ENCODE results near the gene RNF150.
"Not testable (repeated sequence)": the region's sequence is repeated elsewhere in the genome, so short reads cannot be mapped to it uniquely, and the experiment has no call there.

Gene RNF150

GRCh38 chr4:140858897-140859296 lies 274.4 kb downstream of the RNF150 start:
- no peak for FAIRE-seq

DNA sequence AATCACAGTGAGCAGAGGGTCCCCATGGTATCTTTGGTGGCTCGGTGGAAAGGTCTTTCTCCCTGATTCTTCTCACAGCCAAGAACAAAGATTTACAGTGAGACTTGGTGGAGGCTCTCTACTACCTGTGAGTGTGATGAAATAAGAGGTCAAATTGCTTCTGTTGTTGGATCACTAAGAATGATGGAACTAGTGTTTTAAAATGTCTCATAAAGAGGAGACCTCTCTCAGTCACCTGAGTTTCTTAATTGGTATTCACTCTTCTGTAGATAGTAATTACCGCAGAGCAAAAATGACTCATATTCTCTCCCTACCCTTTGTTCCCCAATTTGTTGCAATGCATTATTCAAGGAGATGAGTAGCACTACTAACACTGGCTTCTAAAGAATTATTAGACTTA lies 276.2 kb downstream of the RNF150 start:
- FAIRE-seq = no peak

GRCh38 chr4:140856621-140857062 lies 276.6 kb downstream of the RNF150 start:
- FAIRE-seq = no peak

DNA sequence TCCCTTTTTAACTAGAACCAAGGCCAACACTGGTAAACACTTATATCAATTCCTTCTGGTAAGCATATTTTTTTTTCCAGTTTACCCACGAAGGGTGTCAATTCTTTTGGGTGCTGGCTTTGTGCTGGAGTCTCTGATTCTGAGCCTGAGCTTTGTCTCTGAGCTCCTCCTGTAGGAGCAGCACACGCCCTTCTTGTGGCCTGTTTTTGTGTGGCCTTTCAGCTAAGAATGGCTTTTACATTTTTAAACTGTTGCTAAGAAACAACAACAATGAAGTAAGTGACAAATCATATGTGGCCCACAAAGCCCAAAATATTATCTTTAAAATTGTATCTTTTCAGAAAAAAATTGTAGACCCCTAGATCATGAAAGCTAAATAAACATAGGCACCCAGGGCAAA lies 279.1 kb downstream of the RNF150 start:
- FAIRE-seq = no peak

DNA sequence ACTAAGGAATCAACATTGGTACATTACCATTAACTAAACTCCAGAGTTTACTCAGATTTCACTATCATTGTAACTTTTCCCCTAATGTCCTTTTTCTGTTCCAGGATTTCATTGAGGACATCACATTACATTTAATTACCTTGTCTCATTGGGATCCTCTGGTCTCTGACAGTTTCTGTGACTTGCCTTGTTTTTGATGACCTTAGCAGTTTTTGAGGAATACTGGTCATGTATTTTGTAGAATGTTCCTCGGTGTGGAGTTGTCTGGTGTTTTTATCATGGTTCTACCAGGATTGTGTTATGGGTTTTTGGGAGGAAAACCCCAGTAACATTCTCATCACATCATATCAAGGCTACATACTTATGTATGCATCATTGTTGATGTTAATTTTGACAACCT lies 281.5 kb downstream of the RNF150 start:
- no peak for FAIRE-seq

DNA sequence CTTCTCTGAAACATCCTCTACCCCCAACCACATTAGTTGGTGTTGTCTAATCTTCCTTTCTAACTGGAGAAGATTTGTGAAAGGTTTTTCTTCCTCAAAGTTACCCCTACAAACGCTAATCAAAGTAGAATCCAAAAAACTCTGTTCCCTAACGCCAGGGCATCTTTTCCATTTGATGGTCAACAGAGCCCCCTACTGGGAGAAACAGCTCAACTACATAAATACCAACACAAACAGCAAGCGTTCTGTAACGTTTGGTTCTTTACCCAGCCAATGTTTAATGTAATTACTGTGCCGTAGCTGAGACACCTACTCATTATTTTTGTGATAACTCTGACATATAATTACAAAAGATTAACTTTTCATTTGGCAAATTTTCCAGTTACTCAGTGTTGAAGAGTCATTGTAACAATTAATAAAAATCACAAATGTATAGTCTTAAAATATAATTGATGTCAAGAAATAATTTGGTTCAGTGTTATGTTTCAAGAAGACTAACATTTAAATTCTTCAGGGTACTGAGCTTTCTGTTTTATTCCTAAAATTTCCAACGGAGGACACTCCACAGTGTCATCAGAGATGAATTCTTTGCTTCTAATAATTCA lies 282.1 kb downstream of the RNF150 start:
- FAIRE-seq = peak; percentile 92

- no peak for FAIRE-seq
These were observed 283.7 kb downstream of the RNF150 start for GRCh38 chr4:140849526-140849925.

DNA sequence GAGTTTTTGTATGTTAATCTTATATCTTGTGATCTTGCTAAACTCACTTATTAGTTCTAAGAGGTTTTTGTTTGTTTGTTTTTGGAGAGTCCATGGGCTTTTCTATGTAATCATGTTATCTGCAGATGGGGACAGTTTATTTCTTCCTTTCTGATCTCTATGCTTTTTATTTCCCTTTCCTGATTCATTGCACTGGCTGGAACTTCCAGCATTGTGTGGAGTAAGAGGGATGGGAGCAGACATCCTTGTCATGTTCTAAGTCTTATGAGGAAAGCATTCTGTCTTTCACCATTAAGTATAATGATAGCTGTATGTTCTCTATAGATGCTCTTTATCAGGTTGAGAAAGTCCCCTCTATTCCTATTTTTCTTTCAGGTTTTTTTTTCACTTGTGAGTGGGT lies 286.5 kb downstream of the RNF150 start:
- no peak for FAIRE-seq

GRCh38 chr4:140844061-140844460 lies 289.2 kb downstream of the RNF150 start:
- FAIRE-seq = no peak

GRCh38 chr4:140841186-140841585 lies 292.1 kb downstream of the RNF150 start:
- FAIRE-seq = no peak

DNA sequence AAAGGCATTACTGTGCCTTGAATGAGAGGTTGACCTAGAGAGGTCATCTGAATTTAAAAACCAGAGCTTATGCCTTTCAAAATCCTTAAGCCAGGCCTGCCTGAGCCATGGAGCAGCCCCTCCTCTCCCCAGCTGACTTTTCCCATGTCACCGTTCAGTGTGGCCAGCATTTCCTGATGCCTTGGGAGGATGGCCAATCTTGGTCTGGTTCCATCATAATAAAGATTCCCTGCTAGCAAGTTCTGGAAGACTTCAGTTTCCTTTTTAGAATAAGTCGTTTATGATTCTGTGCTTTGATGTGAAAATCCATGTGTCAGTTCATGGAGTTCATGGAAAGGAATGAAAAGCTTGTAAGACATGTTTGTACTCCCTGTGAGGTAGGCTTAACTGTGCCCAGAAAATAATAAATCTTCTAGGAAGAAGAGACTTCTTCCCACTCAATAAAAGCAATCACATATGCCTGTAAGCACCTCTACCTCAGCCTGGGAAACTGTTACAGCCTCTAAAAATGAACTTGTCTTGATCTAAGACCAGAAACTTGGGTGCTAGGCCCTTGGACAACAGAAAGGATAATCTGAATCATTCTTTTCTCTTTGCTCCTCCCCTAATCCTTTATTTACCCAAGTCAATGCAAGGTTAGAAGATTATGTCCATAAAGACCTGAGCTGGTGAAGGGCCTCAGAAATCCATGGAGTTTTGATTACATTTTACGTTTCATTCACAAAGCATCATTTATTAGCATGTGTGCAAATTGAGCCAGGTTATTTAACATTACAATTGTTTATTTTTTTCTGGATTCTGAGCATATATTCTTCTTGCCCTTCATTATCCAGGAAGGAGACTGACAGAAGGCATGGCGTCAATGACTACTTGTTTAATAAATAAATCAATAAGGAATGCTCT lies 293.1 kb downstream of the RNF150 start:
- peak; percentile 97 for FAIRE-seq

DNA sequence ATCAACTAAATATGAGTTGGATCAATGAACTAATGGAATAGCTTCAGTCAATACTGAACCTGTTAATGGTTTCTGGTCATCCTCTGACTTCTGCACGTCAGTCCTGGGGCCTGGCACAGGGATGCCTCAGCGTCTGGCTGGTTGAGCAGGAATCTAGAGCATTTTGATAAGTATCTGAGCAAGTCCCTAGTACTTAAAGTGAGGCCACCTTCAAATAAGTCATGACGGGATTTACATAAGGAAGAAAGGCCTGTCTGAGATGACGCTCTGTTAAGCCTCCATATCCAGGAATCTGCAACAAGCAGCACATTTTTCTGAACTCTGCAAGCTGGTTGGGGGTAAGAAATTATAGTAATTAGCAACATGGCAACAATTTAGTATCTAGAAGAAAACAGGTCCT lies 293.9 kb downstream of the RNF150 start:
- no peak for FAIRE-seq

GRCh38 chr4:140837736-140838135 lies 295.5 kb downstream of the RNF150 start:
- FAIRE-seq = no peak

GRCh38 chr4:140834839-140835495 lies 298.3 kb downstream of the RNF150 start:
- FAIRE-seq = no peak

DNA sequence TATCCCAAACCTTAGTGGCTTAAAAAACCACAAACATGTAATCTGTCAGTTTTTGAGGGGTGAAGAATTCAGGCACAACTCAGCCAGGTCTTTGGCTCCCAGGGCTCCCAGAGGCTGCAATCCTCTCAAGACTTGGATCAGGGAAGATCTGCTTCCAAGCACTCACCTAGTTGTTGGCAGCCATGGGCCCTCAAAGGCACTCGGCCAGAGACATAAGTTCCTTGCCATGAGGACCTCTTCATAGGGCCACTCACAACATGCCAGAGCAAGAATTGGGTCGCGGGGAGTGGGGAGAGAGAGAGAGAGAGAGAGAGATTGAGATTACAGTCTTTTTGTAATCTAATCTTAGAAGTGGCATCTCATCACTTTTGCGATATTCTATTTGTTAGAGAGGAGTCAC lies 300.0 kb downstream of the RNF150 start:
- no peak for FAIRE-seq

- FAIRE-seq = no peak
These were observed 303.4 kb downstream of the RNF150 start for GRCh38 chr4:140829825-140830224.

GRCh38 chr4:140826701-140827027 lies 306.6 kb downstream of the RNF150 start:
- no peak for FAIRE-seq

GRCh38 chr4:140820520-140820919 lies 312.7 kb downstream of the RNF150 start:
- FAIRE-seq = not testable (repeated sequence)

GRCh38 chr4:140819610-140820009 lies 313.7 kb downstream of the RNF150 start:
- no peak for FAIRE-seq

GRCh38 chr4:140818433-140818832 lies 314.8 kb downstream of the RNF150 start:
- no peak for FAIRE-seq

- FAIRE-seq = no peak
These were observed 316.3 kb downstream of the RNF150 start for GRCh38 chr4:140816806-140817510.

DNA sequence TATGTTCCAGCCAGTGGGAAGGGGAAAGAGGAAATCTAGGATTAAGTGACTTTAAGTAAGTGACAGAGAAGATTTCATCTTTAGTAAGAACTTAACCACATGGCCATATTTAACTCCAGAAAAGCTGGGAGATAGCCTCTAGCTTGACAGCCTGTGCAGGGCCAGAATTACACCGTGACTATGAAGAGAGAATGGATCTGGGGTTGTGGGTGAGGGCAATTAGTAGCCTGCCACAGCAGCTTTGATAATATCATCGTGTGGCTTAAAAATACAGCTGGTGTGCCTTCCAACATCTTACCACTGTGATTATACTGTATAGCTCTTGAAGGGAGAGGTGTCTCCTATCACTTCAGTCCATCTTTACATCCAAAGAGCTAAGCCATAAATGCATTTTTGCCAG lies 319.5 kb downstream of the RNF150 start:
- no peak for FAIRE-seq

GRCh38 chr4:140812916-140813315 lies 320.4 kb downstream of the RNF150 start:
- no peak for FAIRE-seq

Data from endometrium (tissue), 2 donors.